Thyroid gland (tissue), 4 donors: ENCODE measurements around the gene GCK.

Experiments
- POLR2A ChIP-seq, 2 donors: fragments of 450-650 bp; IDR thresholded peaks; one replicate each; pipeline ENCODE4 v1.6.1; 2017; ENCODE audit warnings: antibody characterized with exemption in 2 of 2, mild to moderate bottlenecking in 2 of 2, moderate library complexity in 1 of 2
- TF ChIP-seq, protein P1 (sequence below), 6 experiments: fragments of 200-600 bp in 3 of 6; fragments of 450-650 bp in 3 of 6; sonication (generic) in 3 of 6; IDR thresholded peaks; one replicate each; pipeline ENCODE4 v1.5.1; 2016 to 2019; ENCODE audit warnings: antibody characterized with exemption in 6 of 6, mild to moderate bottlenecking in 2 of 6, inconsistent platforms in 1 of 6, moderate library complexity in 1 of 6

DNA sequence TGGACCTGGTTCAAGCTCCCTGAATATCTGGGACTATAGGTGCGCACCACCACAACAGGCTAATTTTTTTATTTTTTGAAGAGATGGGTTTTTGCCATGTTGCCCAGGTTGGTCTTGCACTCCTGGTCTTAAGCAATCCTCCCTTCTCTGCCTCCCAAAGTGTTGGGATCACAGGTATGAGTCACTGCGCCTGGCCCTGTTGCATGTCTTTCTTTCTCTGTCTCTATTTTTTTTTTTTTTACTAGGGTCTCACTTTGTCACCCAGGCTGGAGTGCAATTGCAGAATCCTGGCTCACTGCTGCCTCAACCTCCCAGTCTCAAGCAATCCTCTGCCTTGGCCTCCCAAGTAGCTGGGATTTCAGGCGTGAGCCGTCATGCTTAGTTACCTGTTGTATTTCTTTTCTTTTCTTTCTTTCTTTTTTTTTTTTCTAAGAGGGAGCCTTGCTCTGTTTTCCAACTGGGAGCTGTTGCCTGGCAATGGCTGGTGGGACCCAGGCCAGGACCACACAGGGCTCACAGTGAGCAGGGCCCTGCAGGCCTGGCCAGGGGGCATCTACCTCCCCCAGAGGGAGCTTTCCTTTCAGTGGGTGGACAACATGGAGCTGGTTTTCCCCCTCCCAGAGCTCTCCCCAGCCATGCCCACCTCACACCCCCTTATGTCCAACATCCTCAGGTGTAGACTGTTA lies 54.2 kb downstream of the GCK start:
- TF ChIP-seq POLR2A (IDR thresholded peaks at IDR 0.05), result no peak
- TF ChIP-seq, protein P1, sequence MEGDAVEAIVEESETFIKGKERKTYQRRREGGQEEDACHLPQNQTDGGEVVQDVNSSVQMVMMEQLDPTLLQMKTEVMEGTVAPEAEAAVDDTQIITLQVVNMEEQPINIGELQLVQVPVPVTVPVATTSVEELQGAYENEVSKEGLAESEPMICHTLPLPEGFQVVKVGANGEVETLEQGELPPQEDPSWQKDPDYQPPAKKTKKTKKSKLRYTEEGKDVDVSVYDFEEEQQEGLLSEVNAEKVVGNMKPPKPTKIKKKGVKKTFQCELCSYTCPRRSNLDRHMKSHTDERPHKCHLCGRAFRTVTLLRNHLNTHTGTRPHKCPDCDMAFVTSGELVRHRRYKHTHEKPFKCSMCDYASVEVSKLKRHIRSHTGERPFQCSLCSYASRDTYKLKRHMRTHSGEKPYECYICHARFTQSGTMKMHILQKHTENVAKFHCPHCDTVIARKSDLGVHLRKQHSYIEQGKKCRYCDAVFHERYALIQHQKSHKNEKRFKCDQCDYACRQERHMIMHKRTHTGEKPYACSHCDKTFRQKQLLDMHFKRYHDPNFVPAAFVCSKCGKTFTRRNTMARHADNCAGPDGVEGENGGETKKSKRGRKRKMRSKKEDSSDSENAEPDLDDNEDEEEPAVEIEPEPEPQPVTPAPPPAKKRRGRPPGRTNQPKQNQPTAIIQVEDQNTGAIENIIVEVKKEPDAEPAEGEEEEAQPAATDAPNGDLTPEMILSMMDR (IDR thresholded peaks at IDR 0.05), result no peak
